Right lobe of liver (tissue), 4 donors: Measurements from ENCODE around the gene TMEM17.

ENCODE experiments used
- CTCF ChIP-seq, 4 donors: fragments of 200-600 bp in 3 of 4; fragments of 450-650 bp in 1 of 4; IDR thresholded peaks; one replicate each; pipeline versions ENCODE4 v1.5.1 to v1.8.0; 2016 to 2022; ENCODE audit warnings: antibody characterized with exemption in 4 of 4, mild to moderate bottlenecking in 2 of 4
- POLR2A ChIP-seq: fragments of 450-650 bp; IDR thresholded peaks from one replicate; pipeline ENCODE4 v1.6.1; 2017; ENCODE audit warnings: antibody characterized with exemption, mild to moderate bottlenecking
- donor health status: DM: no; HTN: no; CAD: no.
- donor health status: DM: no; HTN: no; CAD: no.
- donor health status: DM: no; HTN: yes; CAD: no.

GRCh38 chr2:62482558-62483352, 23.2 kb downstream of the TMEM17 start:
- no peak for TF ChIP-seq CTCF (IDR thresholded peaks at IDR 0.05)
- TF ChIP-seq POLR2A, result no peak
